Neural cell (in vitro differentiated cells): ENCODE measurements around the gene TELO2.

ENCODE experiments used
- EZH2 ChIP-seq: fragments of 200-600, 300-800 bp; shearing (Covaris generic), sonication (generic); IDR thresholded peaks from 2 replicates; pipeline ENCODE4 v1.6.1; 2014; ENCODE audit warnings: antibody characterized with exemption, low read length, borderline replicate concordance, mild to moderate bottlenecking; ENCODE audit not compliant: insufficient read depth, poor library complexity, severe bottlenecking
- TF ChIP-seq, protein P1 (sequence below): fragments of 450-650 bp; IDR thresholded peaks from 2 replicates; pipeline ENCODE4 v1.5.1; 2014; ENCODE audit warnings: antibody characterized with exemption, mild to moderate bottlenecking, moderate library complexity; ENCODE audit not compliant: poor library complexity, severe bottlenecking

DNA sequence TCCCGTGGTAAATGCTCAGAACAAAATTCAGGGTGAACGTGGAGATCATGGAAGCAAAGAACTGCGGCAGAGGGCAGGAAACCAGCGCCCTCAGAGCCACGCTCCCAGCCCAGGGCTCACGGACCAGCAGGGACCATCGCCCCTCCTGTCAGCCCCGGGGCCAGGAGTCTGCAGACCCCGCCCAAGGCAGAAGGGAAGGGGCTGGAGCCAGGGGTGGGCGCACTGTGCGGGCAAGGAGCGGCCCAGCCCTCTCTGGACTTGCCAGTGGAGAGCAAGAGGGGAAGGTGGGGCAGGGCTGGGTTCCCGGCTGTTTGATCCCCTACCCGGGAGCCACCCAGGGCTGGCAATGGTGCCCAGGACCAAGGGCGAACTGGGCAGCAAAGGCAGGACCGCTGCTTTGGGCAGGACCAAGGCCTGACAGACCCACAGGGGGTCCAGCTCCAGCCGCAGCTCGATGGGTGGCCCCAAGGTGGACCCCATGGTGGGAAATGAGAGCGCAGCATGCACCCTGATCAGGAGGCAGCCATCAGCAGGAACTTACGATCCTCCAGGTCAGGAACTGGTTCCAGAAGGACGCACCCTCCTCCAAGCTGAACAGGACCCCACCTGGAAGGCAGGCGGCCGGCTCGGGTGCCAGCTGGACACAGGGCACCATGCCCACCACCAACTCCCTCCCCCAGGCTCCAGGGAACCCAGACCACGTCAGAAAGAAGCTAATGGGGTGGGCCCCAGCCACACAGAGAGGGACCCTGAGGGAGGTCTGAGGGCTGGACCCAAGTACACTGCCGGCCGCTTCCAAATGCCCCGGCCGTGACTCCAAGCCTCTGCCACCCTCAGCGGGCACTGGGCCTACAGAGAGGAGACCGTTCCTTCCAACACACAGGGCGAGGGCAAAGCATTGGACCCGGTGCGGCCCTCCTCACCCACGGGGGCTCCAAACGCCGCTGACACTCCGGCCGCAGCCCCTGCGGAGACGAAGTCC lies 37.7 kb upstream of the TELO2 start:
- TF ChIP-seq, protein P1, sequence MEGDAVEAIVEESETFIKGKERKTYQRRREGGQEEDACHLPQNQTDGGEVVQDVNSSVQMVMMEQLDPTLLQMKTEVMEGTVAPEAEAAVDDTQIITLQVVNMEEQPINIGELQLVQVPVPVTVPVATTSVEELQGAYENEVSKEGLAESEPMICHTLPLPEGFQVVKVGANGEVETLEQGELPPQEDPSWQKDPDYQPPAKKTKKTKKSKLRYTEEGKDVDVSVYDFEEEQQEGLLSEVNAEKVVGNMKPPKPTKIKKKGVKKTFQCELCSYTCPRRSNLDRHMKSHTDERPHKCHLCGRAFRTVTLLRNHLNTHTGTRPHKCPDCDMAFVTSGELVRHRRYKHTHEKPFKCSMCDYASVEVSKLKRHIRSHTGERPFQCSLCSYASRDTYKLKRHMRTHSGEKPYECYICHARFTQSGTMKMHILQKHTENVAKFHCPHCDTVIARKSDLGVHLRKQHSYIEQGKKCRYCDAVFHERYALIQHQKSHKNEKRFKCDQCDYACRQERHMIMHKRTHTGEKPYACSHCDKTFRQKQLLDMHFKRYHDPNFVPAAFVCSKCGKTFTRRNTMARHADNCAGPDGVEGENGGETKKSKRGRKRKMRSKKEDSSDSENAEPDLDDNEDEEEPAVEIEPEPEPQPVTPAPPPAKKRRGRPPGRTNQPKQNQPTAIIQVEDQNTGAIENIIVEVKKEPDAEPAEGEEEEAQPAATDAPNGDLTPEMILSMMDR: no peak
- TF ChIP-seq EZH2: no peak
